ENCODE data around the gene FXYD6.

Gene FXYD6

GRCh38 chr11:117842131-117842941 lies 34.1 kb downstream of the FXYD6 start:
- no peak for DNase-seq
- no peak for TF ChIP-seq CTCF (IDR thresholded peaks at IDR 0.05; ENCODE audit: low read depth, low read length)
- Histone ChIP-seq H3K9me3 (ENCODE audit: severe bottlenecking) (no peaks in the 10 kb centered on the region), H3K36me3 (no peaks in the 10 kb centered on the region; the same call in 1 of the 2 replicates), H3K27me3 (ENCODE audit: insufficient read depth, low read depth, severe bottlenecking) (no peaks in the 10 kb centered on the region), H3K4me3 (ENCODE audit: low read depth, low read length) (no peak overlapping the region), H3K27ac (no peak overlapping the region)

- TF ChIP-seq CTCF (IDR thresholded peaks at IDR 0.05; ENCODE audit: low read depth, low read length) = no peak
- H3K4me3 ChIP-seq (ENCODE audit: low read depth, low read length) = no peak overlapping the region
- no peak overlapping the region for H3K27ac ChIP-seq
- no peaks in the 10 kb centered on the region for H3K27me3 ChIP-seq (ENCODE audit: insufficient read depth, low read depth, severe bottlenecking)
- no peaks in the 10 kb centered on the region; the same call in 1 of the 2 replicates for H3K36me3 ChIP-seq
- DNase-seq = no peak
- no peaks in the 10 kb centered on the region for H3K9me3 ChIP-seq (ENCODE audit: severe bottlenecking)
Observed at GRCh38 chr11:117841551-117842031, 34.9 kb downstream of the FXYD6 start.

GRCh38 chr11:117840881-117841550 lies 35.4 kb downstream of the FXYD6 start:
- no peak overlapping the region for H3K27ac ChIP-seq
- no peak for TF ChIP-seq CTCF (IDR thresholded peaks at IDR 0.05; ENCODE audit: low read depth, low read length)
- no peaks in the 10 kb centered on the region for H3K27me3 ChIP-seq (ENCODE audit: insufficient read depth, low read depth, severe bottlenecking)
- DNase-seq = no peak
- no peaks in the 10 kb centered on the region for H3K9me3 ChIP-seq (ENCODE audit: severe bottlenecking)
- H3K36me3 ChIP-seq = no peaks in the 10 kb centered on the region; the same call in 1 of the 2 replicates
- H3K4me3 ChIP-seq (ENCODE audit: low read depth, low read length) = no peak overlapping the region

- DNase-seq = no peak
- Histone ChIP-seq H3K4me3 (ENCODE audit: low read depth, low read length) (no peak overlapping the region), H3K27ac (no peak overlapping the region), H3K36me3 (no peaks in the 10 kb centered on the region; the same call in 1 of the 2 replicates), H3K27me3 (ENCODE audit: insufficient read depth, low read depth, severe bottlenecking) (no peaks in the 10 kb centered on the region), H3K9me3 (ENCODE audit: severe bottlenecking) (no peaks in the 10 kb centered on the region)
- TF ChIP-seq CTCF (IDR thresholded peaks at IDR 0.05; ENCODE audit: low read depth, low read length) = no peak
Observed at GRCh38 chr11:117839936-117840813, 36.3 kb downstream of the FXYD6 start.

GRCh38 chr11:117839380-117839881 lies 37.0 kb downstream of the FXYD6 start:
- DNase-seq = no peak
- no peaks in the 10 kb centered on the region for H3K9me3 ChIP-seq (ENCODE audit: severe bottlenecking)
- TF ChIP-seq CTCF (IDR thresholded peaks at IDR 0.05; ENCODE audit: low read depth, low read length) = no peak
- no peak overlapping the region for H3K4me3 ChIP-seq (ENCODE audit: low read depth, low read length)
- H3K27ac ChIP-seq = no peak overlapping the region
- no peaks in the 10 kb centered on the region; the same call in 1 of the 2 replicates for H3K36me3 ChIP-seq
- H3K27me3 ChIP-seq (ENCODE audit: insufficient read depth, low read depth, severe bottlenecking) = no peaks in the 10 kb centered on the region

Measured in WERI-Rb-1 (cell line).